ENCODE measurements around the gene CTNS.

CTNS gene

GRCh38 chr17:3636154-3636907, at the start of gene CTNS, which contains the start of gene SHPK:
TSS of gene CTNS (plus strand) at chr17:3636760. CDS start at chr17:3640207, 3,447 bp downstream.
TSS of gene SHPK (minus strand) at chr17:3636250. CDS start at chr17:3636219, 31 bp downstream.
- peak; percentile 93 for DNase-seq

GRCh38 chr17:3589784-3590183, 46.8 kb upstream of the CTNS start:
- no peak for DNase-seq

GRCh38 chr17:3590231-3590630, 46.3 kb upstream of the CTNS start:
- no peak for DNase-seq

GRCh38 chr17:3590768-3591167, 45.8 kb upstream of the CTNS start:
- DNase-seq = no peak

- DNase-seq = no peak
These were observed 44.2 kb upstream of the CTNS start for GRCh38 chr17:3592216-3592860.

- DNase-seq = no peak
These were observed 43.2 kb upstream of the CTNS start for GRCh38 chr17:3593384-3593783.

- no peak for DNase-seq
These were observed 42.3 kb upstream of the CTNS start for GRCh38 chr17:3594051-3594800.

GRCh38 chr17:3594976-3595375, 41.6 kb upstream of the CTNS start:
- DNase-seq = no peak

GRCh38 chr17:3596804-3597464, 39.6 kb upstream of the CTNS start:
- DNase-seq = no peak

- no peak for DNase-seq
These were observed 38.5 kb upstream of the CTNS start for GRCh38 chr17:3598078-3598477.

GRCh38 chr17:3600529-3601205, 35.9 kb upstream of the CTNS start:
- DNase-seq = no peak

GRCh38 chr17:3602499-3602898, 34.1 kb upstream of the CTNS start:
- DNase-seq = no peak

- DNase-seq = no peak
These were observed 33.3 kb upstream of the CTNS start for GRCh38 chr17:3603119-3603869.

GRCh38 chr17:3603870-3604259, 32.7 kb upstream of the CTNS start:
- no peak for DNase-seq

GRCh38 chr17:3609689-3610088, 26.9 kb upstream of the CTNS start:
- DNase-seq = no peak

GRCh38 chr17:3610523-3610922, 26.0 kb upstream of the CTNS start:
- no peak for DNase-seq

GRCh38 chr17:3613124-3613523, 23.4 kb upstream of the CTNS start:
- DNase-seq = no peak

GRCh38 chr17:3615160-3615870, 21.2 kb upstream of the CTNS start:
- no peak for DNase-seq

GRCh38 chr17:3621146-3621720, 15.3 kb upstream of the CTNS start:
- no peak for DNase-seq

GRCh38 chr17:3622977-3623594, 13.5 kb upstream of the CTNS start:
- no peak for DNase-seq

All from stimulated activated naive CD4-positive, alpha-beta T cell treated with Interleukin-2 at 50 U/mL for 16 hours (primary cell).